Measurements from ENCODE around the gene AGPAT4. TPM values are rescaled to one million over a fixed set of nuclear protein-coding genes. Genes with fewer than 3 reads are reported as not detected.

The AGPAT4 gene
- total RNA-seq, 3 donors from 2014 or later = 4.6 to 10.5 (median 6.2) TPM

GRCh38 chr6:161292650-161293281 is 18.9 kb upstream of the AGPAT4 start:
- Histone ChIP-seq H3K27ac (no peak overlapping the region), H3K4me1 (no peaks in the 10 kb centered on the region), H3K36me3 (no peaks in the 10 kb centered on the region), H3K27me3 (no peaks in the 10 kb centered on the region), H3K4me3 (no peak overlapping the region), H3K9me3 (no peaks in the 10 kb centered on the region)
- TF ChIP-seq CTCF (IDR thresholded peaks at IDR 0.05) = no peak
- TF ChIP-seq POLR2A (IDR thresholded peaks at IDR 0.05) = no peak
- no peak for TF ChIP-seq POLR2AphosphoS5 (IDR thresholded peaks at IDR 0.05)
- intact Hi-C loops (cut with DNase I; ENCODE audit: low total_unique reads) = no loop called here
- no peak for DNase-seq (ENCODE audit: low spot score in 2 of 2)

GRCh38 chr6:161292145-161292544 is 18.3 kb upstream of the AGPAT4 start:
- H3K36me3 ChIP-seq = no peaks in the 10 kb centered on the region
- intact Hi-C loops (cut with DNase I; ENCODE audit: low total_unique reads) = no loop called here
- H3K4me1 ChIP-seq = no peaks in the 10 kb centered on the region
- no peak overlapping the region for H3K4me3 ChIP-seq
- H3K27me3 ChIP-seq = no peaks in the 10 kb centered on the region
- no peak for TF ChIP-seq POLR2AphosphoS5 (IDR thresholded peaks at IDR 0.05)
- no peak for TF ChIP-seq CTCF (IDR thresholded peaks at IDR 0.05)
- no peak for TF ChIP-seq POLR2A (IDR thresholded peaks at IDR 0.05)
- DNase-seq (ENCODE audit: low spot score in 2 of 2) = no peak
- no peak overlapping the region for H3K27ac ChIP-seq
- no peaks in the 10 kb centered on the region for H3K9me3 ChIP-seq

DNA sequence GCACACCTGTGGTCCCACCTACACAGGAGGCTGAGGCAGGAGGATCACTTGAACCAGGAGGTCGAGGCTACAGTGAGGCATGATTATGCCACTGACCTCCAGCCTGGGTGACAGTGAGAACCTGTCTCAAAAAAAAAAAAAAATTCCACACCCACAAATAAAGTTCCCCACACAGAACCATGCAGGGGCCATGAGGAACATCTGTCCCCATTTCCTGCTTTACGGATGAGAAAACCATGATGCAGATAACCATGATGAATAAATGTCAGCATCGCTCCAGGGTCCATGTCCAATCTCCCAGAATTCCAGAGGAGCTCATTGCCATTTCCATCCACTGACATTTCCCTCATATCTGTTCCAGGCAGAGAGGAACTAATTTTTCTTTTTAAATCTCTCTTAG is 16.9 kb upstream of the AGPAT4 start:
- H3K27ac ChIP-seq = no peak overlapping the region
- H3K9me3 ChIP-seq = no peaks in the 10 kb centered on the region
- no peaks in the 10 kb centered on the region for H3K36me3 ChIP-seq
- no peak for DNase-seq (ENCODE audit: low spot score in 2 of 2)
- no peaks in the 10 kb centered on the region for H3K4me1 ChIP-seq
- no peak for TF ChIP-seq CTCF (IDR thresholded peaks at IDR 0.05)
- TF ChIP-seq POLR2A (IDR thresholded peaks at IDR 0.05) = no peak
- intact Hi-C loops (cut with DNase I; ENCODE audit: low total_unique reads) = no loop called here
- no peak overlapping the region for H3K4me3 ChIP-seq
- H3K27me3 ChIP-seq = no peaks in the 10 kb centered on the region

GRCh38 chr6:161284653-161285052 is 10.8 kb upstream of the AGPAT4 start:
- intact Hi-C loops (cut with DNase I; ENCODE audit: low total_unique reads) = no loop called here
- no peak for DNase-seq (ENCODE audit: low spot score in 2 of 2)

DNA sequence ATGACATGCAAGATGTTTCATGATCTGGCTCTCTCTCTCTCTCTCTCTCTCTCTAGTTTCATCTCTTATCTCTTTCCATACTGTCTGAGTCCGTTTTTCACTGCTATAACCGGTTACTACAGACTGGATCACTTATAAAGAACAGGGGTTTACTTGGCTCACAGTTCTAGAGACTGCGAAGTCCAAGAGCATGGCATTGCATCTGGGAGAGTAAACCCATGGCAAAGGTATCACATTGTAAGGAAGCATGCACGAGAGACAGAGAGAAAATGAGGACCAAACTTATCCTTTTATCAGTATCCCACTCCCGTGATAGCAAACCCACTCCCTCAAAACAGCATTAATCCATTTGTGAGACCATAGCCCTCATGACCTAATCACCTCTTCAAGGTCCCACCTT is 7.2 kb upstream of the AGPAT4 start:
- no peak for DNase-seq (ENCODE audit: low spot score in 2 of 2)
- H3K36me3 ChIP-seq = no peaks in the 10 kb centered on the region
- H3K27me3 ChIP-seq = no peaks in the 10 kb centered on the region
- H3K27ac ChIP-seq = no peak overlapping the region
- no peak for TF ChIP-seq POLR2A (IDR thresholded peaks at IDR 0.05)
- TF ChIP-seq POLR2AphosphoS5 (IDR thresholded peaks at IDR 0.05) = no peak
- no peak for TF ChIP-seq CTCF (IDR thresholded peaks at IDR 0.05)
- H3K4me1 ChIP-seq = no peaks in the 10 kb centered on the region
- peaks cover 0 to 10% of the 10 kb centered on the region in 2 donors for H3K9me3 ChIP-seq
- no peak overlapping the region for H3K4me3 ChIP-seq
- intact Hi-C loops (cut with DNase I; ENCODE audit: low total_unique reads) = no loop called here

More at GRCh38 chr6:161284653-161285052, 10.8 kb upstream of the AGPAT4 start:
- H3K27me3 ChIP-seq = no peaks in the 10 kb centered on the region
- peaks cover 0 to 10% of the 10 kb centered on the region in 2 donors for H3K9me3 ChIP-seq
- H3K4me3 ChIP-seq = no peak overlapping the region
- no peak overlapping the region for H3K27ac ChIP-seq
- TF ChIP-seq POLR2A (IDR thresholded peaks at IDR 0.05) (no peak), POLR2AphosphoS5 (IDR thresholded peaks at IDR 0.05) (no peak), CTCF (IDR thresholded peaks at IDR 0.05) (no peak)
- no peaks in the 10 kb centered on the region for H3K4me1 ChIP-seq
- no peaks in the 10 kb centered on the region for H3K36me3 ChIP-seq

All from breast epithelium (tissue), 4 donors.